GM10248 (cell line): Measurements from ENCODE around the gene HOOK2.

Experiments used
- CTCF ChIA-PET: fragments of 300-600 bp; sonication (Branson Sonifier 250); formaldehyde crosslinking; extraction: SDS; loops from one replicate; lab custom pipeline; 2021; ENCODE audit warnings: antibody characterized with exemption; lab: Yijun Ruan, JAX
- POLR2A ChIA-PET: fragments of 350-650 bp; sonication (Branson Sonifier 250); formaldehyde crosslinking; extraction: SDS; loops from one replicate; lab custom pipeline; 2020; ENCODE audit warnings: antibody characterized with exemption; lab: Yijun Ruan, JAX
- DNase-seq: peaks from one replicate; pipeline ENCODE4 v3.0.0; 2012; ENCODE audit errors: extremely low spot score
- CTCF ChIP-seq: IDR thresholded peaks from 2 replicates; pipeline ENCODE4 v1.5.1; 2012; ENCODE audit warnings: mild to moderate bottlenecking, low read depth; ENCODE audit errors: extremely low read depth, missing control alignments, control extremely low read depth

The HOOK2 gene

GRCh38 chr19:12769689-12770088 is 5.7 kb downstream of the HOOK2 start:
- POLR2A ChIA-PET, result interaction anchor here (0.6 to 1.6 kb wide), 2 partner anchors 22 to 26 kb away, joined by 3 to 9 read pairs; partner anchors contain the start of gene JUNB
- CTCF ChIA-PET, result interaction anchor here (1.5 to 18.0 kb wide), 5 partner anchors 9 to 78 kb away, joined by 3 to 550 read pairs (median 16); partner anchors contain the start of genes BEST2, GET3, JUNB and THSD8
- TF ChIP-seq CTCF, result peak; percentile 27

GRCh38 chr19:12767666-12768065 is 7.7 kb downstream of the HOOK2 start:
- POLR2A ChIA-PET, result interaction anchor here (0.8 kb wide), 1 partner anchor 24 kb away, joined by 3 read pairs; the partner anchor contains the start of gene JUNB
- TF ChIP-seq CTCF, result no peak
- no peak for DNase-seq
- CTCF ChIA-PET, result interaction anchor here (1.7 to 18.0 kb wide), 7 partner anchors 8 to 326 kb away, joined by 5 to 550 read pairs (median 91); partner anchors contain the start of genes BEST2, GET3, HOOK2 and JUNB

More at GRCh38 chr19:12769689-12770088, 5.7 kb downstream of the HOOK2 start:
- peak; percentile 85 for DNase-seq

GRCh38 chr19:12767150-12767549 is 8.2 kb downstream of the HOOK2 start:
- POLR2A ChIA-PET, result interaction anchor here (0.8 kb wide), 1 partner anchor 25 kb away, joined by 3 read pairs; the partner anchor contains the start of gene JUNB
- no peak for TF ChIP-seq CTCF
- DNase-seq, result no peak
- CTCF ChIA-PET, result interaction anchor here (1.3 to 18.0 kb wide), 10 partner anchors 9 to 327 kb away, joined by 5 to 550 read pairs (median 16); partner anchors contain the start of genes BEST2, GET3, HOOK2 and JUNB

GRCh38 chr19:12766051-12766521 is 9.3 kb downstream of the HOOK2 start:
- peak; percentile 83 for DNase-seq
- peak; percentile 97 for TF ChIP-seq CTCF
- ChIA-PET CTCF (interaction anchor here (0.6 to 18.0 kb wide), 41 partner anchors 10 to 328 kb away, joined by 3 to 550 read pairs (median 5); partner anchors contain the start of genes BEST2, GCDH, GET3 and HOOK2), POLR2A (interaction anchor here (3.0 kb wide), 1 partner anchor 26 kb away, joined by 25 read pairs; the partner anchor contains the start of gene JUNB)

GRCh38 chr19:12764698-12765097 is 10.7 kb downstream of the HOOK2 start:
- ChIA-PET POLR2A (interaction anchor here (3.0 kb wide), 1 partner anchor 27 kb away, joined by 25 read pairs; the partner anchor contains the start of gene JUNB), CTCF (interaction anchor here (0.9 to 18.0 kb wide), 14 partner anchors 11 to 201 kb away, joined by 3 to 550 read pairs (median 16); partner anchors contain the start of genes BEST2, GET3, HOOK2 and JUNB)
- DNase-seq, result no peak
- TF ChIP-seq CTCF, result no peak

- DNase-seq, result no peak
- TF ChIP-seq CTCF, result no peak
- CTCF ChIA-PET, result interaction anchor here (1.1 to 18.0 kb wide), 10 partner anchors 13 to 341 kb away, joined by 3 to 550 read pairs (median 4); partner anchors contain the start of genes BEST2, GET3, HOOK2 and JUNB
- POLR2A ChIA-PET, result interaction anchor here (1.1 kb wide), 1 partner anchor 30 kb away, joined by 3 read pairs; no protein-coding TSS in a partner anchor
Observed at GRCh38 chr19:12763100-12763499, 12.3 kb downstream of the HOOK2 start.
